Measurements from ENCODE around the gene MUL1. TPM values are rescaled to one million over a fixed set of nuclear protein-coding genes. Genes with fewer than 3 reads are reported as not detected.

The MUL1 gene, protein sequence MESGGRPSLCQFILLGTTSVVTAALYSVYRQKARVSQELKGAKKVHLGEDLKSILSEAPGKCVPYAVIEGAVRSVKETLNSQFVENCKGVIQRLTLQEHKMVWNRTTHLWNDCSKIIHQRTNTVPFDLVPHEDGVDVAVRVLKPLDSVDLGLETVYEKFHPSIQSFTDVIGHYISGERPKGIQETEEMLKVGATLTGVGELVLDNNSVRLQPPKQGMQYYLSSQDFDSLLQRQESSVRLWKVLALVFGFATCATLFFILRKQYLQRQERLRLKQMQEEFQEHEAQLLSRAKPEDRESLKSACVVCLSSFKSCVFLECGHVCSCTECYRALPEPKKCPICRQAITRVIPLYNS
- 29.0 TPM for total RNA-seq

DNA sequence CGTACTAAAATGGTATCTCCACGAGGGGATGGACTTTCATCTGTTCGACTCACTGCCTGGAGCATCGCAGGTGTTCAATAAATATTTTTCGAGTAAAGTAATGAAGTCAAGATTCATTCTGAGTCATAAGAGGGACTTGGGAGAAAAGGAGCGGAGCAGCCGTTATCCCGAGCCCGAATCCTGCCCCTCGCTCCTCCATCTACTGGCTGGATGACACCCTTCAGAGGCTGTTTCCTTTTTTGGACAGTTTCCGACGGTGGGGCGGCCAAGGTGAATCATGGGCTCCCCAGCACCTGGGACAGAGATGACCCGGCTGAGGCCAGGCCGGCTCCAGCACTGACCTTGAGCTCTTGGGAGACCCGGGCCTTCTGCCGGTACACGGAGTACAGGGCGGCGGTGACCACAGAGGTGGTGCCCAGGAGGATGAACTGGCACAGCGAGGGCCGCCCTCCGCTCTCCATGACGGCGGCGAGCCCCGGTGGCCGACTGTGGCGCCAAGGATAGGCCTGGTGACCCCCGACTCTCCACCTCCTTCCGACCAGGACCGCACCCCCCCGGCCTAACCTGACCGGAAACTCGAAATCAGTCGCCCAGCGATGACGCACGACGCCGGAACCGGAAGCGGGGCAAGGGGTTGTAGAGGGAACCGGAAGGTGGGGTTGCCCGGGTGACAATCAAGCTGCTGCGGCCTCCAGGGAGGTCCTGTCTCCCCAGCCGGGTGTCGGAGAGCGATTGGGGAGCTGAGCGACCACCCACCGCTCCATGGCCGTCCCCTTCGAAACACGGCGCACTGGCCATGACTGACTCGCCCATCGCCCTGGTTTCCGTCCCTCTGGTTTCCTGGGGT, at the start of gene MUL1:
TSS of gene MUL1 (minus strand) at position 588 of the 847 bp plus-strand sequence. CDS start at position 461, 127 bp downstream.
- Histone ChIP-seq H3K4me1 (ENCODE audit: insufficient read depth, low read length) (peaks cover 30% of the 10 kb centered on the region), H3K27me3 (ENCODE audit: insufficient read depth, low read length) (peaks cover 5% of the 10 kb centered on the region), H3K9me3 (ENCODE audit: low read depth, low read length) (no peaks in the 10 kb centered on the region), H3K4me3 (ENCODE audit: low read length) (peak within 1 kb of the TSS; percentile 96)

DNA sequence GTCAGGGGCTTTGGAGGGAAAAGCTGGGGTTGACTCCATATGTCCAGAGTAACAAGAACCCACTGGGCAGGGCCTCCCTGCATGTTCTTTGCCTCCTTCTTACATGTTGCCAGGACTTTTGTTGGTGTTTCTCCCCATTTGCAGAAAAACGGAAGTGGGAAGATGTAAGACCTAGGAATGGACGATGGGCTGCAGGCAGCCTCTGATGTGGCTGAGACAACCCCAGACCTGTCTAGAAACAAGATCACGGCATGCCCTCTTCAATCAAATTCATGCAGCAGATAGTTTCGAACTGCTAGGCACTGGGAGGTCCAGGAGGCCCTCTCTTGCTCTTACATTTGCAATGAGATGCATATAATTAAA, 47.8 kb upstream of the MUL1 start:
- H3K9me3 ChIP-seq (ENCODE audit: low read depth, low read length) = no peaks in the 10 kb centered on the region

DNA sequence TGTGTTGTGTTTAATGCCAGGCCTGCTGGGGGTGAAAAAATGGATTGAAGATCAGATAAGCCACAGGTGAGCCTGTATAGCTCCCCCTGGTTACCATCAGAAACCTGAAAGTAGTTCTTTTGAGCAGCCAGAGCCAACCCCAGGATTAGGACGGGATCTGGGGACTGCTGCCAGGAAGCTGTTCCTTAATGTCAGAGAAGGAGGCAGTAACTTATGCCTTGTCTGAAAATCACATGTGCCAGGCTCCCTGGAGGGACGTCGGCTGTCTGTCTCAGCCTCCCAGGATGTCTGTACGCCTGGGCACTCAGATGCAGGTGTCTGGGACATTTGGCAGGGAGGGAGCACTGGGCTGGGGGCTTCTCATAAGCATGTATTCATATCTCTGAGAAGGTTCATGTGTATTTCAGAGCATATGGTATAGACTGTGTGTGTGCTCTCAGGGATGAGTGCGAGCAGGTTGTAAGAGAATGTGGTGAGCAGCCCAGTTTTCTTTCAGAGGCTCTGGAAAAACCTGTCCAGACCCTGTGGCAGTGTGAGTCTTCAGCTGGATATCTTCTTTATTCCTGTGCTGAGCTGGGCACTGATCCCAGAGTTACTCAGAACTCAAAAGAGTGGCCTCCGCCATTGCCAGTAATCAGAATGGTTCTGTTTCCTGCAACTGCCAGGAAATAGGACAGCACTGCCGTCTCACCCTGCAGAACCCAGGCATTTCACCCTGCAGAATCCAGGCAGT, 47.2 kb upstream of the MUL1 start:
- H3K9me3 ChIP-seq (ENCODE audit: low read depth, low read length) = no peaks in the 10 kb centered on the region
- no peaks in the 10 kb centered on the region for H3K4me1 ChIP-seq (ENCODE audit: insufficient read depth, low read length)
- peaks cover 40% of the 10 kb centered on the region for H3K27me3 ChIP-seq (ENCODE audit: insufficient read depth, low read length)
- H3K4me3 ChIP-seq (ENCODE audit: low read length) = no peak overlapping the region

More for the DNA sequence above, 47.8 kb upstream of the MUL1 start:
- Histone ChIP-seq H3K4me3 (ENCODE audit: low read length) (no peak overlapping the region), H3K27me3 (ENCODE audit: insufficient read depth, low read length) (peaks cover 37% of the 10 kb centered on the region), H3K4me1 (ENCODE audit: insufficient read depth, low read length) (no peaks in the 10 kb centered on the region)

DNA sequence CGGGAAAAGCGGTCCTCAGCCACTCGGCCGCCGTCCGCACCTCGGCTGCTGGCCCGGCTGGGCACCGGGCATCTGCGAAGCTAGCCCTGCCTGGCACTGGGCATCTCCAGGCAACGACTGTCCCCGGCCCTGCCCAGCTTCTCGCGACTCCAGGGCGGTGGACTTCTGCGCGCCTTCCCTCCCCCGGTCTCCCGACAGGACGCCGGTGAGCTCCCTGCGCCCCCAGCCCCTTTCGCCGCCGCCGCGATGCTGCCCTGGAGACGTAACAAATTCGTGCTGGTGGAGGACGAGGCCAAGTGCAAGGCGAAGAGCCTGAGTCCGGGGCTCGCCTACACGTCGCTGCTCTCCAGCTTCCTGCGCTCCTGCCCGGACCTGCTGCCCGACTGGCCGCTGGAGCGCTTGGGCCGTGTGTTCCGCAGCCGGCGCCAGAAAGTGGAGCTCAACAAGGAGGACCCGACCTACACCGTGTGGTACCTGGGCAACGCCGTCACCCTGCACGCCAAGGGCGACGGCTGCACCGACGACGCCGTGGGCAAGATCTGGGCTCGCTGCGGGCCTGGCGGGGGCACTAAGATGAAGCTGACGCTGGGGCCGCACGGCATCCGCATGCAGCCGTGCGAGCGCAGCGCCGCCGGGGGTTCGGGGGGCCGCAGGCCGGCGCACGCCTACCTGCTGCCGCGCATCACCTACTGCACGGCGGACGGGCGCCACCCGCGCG, 44.9 kb upstream of the MUL1 start:
- H3K27me3 ChIP-seq (ENCODE audit: insufficient read depth, low read length) = peaks cover 40% of the 10 kb centered on the region
- H3K9me3 ChIP-seq (ENCODE audit: low read depth, low read length) = no peaks in the 10 kb centered on the region
- H3K4me3 ChIP-seq (ENCODE audit: low read length) = no peak overlapping the region
- no peaks in the 10 kb centered on the region for H3K4me1 ChIP-seq (ENCODE audit: insufficient read depth, low read length)

DNA sequence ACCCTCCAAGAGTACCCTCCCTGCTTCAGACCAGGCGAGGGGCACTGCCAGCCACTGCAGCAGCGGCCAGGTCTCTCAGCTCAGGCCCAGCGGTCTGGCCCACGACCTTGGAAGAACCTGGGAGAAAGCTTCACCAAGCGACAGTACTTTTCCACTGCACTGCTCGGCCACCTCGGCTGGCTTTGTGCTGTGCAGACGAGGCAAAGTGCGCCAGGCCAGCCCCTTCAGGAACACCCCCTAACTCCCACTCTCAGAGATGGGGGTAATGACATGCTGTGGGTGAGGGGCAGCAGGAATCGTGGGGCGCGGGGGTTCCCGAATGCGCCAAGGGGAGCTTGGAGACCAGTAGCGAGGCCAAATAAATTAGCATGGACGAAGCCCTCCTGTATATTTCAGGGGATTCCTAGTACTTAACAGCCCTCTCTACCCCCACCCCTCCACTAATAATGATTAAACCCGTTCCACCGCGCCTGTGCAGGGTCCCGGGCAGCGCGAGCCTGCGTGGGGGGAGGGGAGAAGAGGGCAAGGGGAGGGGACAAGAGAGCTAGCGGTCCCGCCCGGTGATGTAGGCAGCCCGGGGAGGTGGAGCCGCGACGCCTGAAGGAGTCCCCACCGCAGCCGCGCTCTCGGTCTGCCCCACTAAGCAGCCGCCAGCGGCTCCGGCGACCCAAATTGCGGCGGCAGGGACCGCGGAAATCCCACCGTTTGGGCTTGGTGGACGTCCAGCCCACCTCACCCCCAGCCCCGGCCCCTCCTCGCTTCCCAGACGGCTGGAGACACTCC, 44.2 kb upstream of the MUL1 start, which contains the start of gene FAM43B:
TSS of gene FAM43B (plus strand) at position 629 of the 783 bp plus-strand sequence. CDS start 401 bp downstream, outside the sequence.
- no peaks in the 10 kb centered on the region for H3K4me1 ChIP-seq (ENCODE audit: insufficient read depth, low read length)
- peaks cover 40% of the 10 kb centered on the region for H3K27me3 ChIP-seq (ENCODE audit: insufficient read depth, low read length)
- H3K9me3 ChIP-seq (ENCODE audit: low read depth, low read length) = no peaks in the 10 kb centered on the region
- H3K4me3 ChIP-seq (ENCODE audit: low read length) = no peak within 1 kb of the TSS

DNA sequence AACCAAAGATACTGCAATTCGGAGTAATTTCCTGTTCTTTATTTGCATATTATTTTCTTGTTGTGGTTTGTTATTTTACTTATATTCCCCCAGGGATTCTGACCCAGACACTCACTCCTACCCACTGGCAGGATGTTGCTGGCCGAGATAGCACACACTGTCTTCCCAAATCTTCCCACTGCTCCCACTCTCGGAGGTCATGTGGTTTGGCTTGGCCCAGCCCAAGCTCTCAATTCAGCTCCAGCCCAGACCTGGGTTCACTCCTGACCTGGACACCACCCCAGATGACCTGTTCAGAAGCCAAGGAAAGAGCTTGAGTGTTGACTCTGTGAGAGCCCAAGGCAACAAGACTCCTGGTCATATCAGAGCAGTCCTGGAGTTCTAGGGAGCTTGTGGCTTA, 43.2 kb upstream of the MUL1 start:
- Histone ChIP-seq H3K27me3 (ENCODE audit: insufficient read depth, low read length) (peaks cover 40% of the 10 kb centered on the region), H3K4me3 (ENCODE audit: low read length) (no peak overlapping the region), H3K9me3 (ENCODE audit: low read depth, low read length) (no peaks in the 10 kb centered on the region), H3K4me1 (ENCODE audit: insufficient read depth, low read length) (no peaks in the 10 kb centered on the region)

DNA sequence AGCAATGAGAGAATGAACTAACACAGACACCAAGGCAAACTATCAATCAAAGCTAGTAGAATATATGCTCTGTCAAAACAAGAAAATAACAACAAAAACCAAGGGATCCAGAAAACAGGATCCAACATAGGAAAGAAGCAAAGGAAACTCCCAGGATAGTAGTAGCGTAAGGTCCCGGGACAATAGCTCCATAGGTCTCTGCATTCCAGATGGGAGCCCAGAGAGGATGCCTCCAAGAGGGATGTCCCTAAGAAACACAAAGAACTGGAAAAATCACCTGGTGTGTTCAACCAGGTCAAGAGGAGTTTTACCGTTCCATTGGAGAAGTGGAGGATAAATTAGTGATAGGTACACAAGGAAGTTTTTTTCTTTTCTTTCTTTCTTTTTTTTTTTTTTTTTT, 38.7 kb upstream of the MUL1 start:
- Histone ChIP-seq H3K4me3 (ENCODE audit: low read length) (no peak overlapping the region), H3K4me1 (ENCODE audit: insufficient read depth, low read length) (no peaks in the 10 kb centered on the region), H3K9me3 (ENCODE audit: low read depth, low read length) (no peaks in the 10 kb centered on the region), H3K27me3 (ENCODE audit: insufficient read depth, low read length) (peaks cover 12% of the 10 kb centered on the region)

DNA sequence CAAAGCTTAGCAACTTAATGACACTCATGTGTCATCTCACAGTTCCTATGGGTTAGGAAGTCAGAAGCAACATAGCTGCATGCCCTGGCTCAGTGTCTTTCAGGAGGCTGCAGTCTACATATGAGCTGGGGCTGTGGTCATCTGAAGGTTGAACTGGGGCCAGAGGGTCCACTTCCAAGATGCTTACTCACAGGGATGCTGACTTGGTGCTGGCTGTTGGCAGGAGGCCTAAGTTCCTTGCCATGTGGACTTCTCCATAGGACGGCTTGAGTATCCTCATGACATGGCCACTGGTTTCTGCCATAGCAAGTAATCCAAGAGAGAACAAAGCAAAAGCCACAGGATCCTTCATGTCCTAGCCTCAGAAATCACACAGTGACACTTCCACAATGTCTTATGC, 32.3 kb upstream of the MUL1 start:
- H3K9me3 ChIP-seq (ENCODE audit: low read depth, low read length) = no peaks in the 10 kb centered on the region
- H3K27me3 ChIP-seq (ENCODE audit: insufficient read depth, low read length) = no peaks in the 10 kb centered on the region
- H3K4me1 ChIP-seq (ENCODE audit: insufficient read depth, low read length) = no peaks in the 10 kb centered on the region
- no peak overlapping the region for H3K4me3 ChIP-seq (ENCODE audit: low read length)

DNA sequence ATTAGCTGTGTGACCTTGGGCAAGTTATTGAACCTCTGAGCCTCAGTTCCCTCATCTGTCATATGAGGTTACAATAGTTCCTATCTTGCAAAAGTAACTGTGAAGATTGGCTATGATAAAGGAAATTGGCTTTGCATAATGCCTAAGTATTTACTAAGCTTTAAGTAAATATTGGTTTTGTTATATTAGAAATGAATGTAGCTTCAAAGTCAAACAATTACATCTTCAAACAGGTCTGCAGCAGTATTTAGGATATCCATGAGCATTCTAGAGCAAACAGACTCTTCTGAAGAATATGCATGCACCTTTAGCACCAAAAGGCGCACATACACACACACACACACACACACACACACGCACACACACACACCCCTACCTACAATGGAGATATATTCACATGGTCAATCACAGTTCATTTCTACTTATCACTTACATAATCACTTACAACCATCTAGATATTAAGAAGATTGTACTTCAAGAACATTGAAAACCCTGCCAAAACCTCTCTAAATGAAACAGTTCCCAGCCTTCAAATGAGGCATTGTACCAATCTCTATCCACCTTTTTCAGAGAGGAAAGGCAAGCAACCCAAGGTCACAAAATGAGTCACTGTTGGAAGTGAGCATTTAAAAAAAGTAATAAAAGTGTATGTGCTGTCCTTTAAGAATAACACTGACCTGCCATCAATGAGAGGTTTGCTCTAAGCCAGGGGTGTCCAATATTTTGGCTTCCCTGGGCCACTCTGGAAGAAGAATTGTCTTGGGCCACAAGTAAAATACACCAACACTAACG, 31.0 kb upstream of the MUL1 start:
- Histone ChIP-seq H3K4me3 (ENCODE audit: low read length) (no peak overlapping the region), H3K9me3 (ENCODE audit: low read depth, low read length) (no peaks in the 10 kb centered on the region), H3K4me1 (ENCODE audit: insufficient read depth, low read length) (no peaks in the 10 kb centered on the region), H3K27me3 (ENCODE audit: insufficient read depth, low read length) (no peaks in the 10 kb centered on the region)

DNA sequence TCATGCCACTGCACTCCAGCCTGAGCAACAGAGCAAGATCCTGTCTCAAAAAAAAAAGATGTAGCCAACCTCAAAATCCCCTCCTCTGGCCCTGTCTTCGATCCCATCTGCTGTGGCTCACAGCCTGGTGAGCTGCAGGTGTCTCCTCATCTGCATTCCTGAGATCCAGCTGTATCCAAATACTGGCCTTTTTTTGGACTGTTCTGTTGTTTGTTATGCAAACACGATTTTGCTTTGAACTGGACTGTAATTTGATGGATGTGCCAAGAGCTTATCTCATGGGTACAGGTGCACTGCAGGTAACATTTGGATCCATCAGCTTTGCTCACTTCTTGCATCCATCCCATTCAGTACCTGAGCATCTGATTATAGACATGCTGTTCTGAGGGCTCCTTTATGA, 30.3 kb upstream of the MUL1 start:
- Histone ChIP-seq H3K4me3 (ENCODE audit: low read length) (no peak overlapping the region), H3K4me1 (ENCODE audit: insufficient read depth, low read length) (no peaks in the 10 kb centered on the region), H3K9me3 (ENCODE audit: low read depth, low read length) (no peaks in the 10 kb centered on the region), H3K27me3 (ENCODE audit: insufficient read depth, low read length) (no peaks in the 10 kb centered on the region)

DNA sequence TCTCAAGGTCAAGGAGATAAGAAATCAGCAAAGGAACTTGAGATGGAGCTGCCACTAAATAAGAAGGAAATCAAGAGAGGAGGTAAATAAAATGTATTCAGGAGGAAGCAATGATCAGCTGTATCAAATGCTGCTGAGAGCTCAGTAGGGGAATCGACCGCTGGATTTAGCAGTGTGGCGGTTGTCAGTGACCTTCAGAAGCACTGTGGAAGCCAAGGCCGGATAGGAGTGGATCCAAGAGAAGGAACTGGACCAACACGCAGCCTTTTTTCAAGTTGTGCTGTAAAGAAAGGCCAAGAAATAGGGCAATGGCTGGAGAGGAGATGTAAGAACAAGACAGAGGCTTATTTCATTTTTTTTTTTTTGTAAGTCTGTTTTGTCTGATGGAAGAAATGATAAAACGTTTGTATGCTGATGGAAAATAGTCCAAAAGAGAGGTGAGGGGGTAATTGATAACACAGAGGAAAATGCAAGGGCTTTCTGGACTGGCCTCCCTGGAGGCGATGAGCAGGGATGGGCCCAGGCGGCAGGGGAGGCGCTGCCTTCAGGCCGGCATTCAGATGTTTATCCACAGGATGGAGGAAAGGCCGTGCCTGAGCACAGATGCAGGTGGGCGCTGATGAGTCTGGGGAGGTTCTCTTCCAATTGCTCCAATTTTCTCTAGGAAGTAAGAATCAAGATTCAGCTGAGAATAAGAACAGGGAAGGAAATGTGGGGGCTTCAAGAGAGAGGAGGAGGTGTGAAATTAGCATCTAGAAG, 26.9 kb upstream of the MUL1 start:
- Histone ChIP-seq H3K9me3 (ENCODE audit: low read depth, low read length) (no peaks in the 10 kb centered on the region), H3K27me3 (ENCODE audit: insufficient read depth, low read length) (peaks cover 8% of the 10 kb centered on the region), H3K4me1 (ENCODE audit: insufficient read depth, low read length) (no peaks in the 10 kb centered on the region), H3K4me3 (ENCODE audit: low read length) (no peak overlapping the region)

DNA sequence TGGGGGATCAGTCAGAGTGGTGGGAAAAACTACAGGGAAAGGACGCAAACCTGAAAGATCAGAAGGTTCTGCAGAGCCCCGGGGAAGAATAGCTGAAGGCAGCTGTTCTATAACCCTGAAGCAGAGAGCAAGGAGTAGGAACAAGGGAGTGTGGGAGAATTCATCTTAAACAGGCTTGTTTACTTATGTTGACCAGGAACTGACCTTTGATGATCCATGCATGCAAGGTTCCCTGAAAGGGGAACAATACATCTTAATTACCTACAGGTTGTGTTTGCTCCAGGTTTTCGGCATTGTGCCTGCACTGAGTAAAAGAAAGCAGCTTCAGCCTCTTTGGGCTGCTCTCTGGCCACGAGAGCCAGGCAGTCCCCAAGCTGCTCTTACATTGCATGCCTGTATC, 25.7 kb upstream of the MUL1 start:
- no peaks in the 10 kb centered on the region for H3K9me3 ChIP-seq (ENCODE audit: low read depth, low read length)
- H3K4me1 ChIP-seq (ENCODE audit: insufficient read depth, low read length) = no peaks in the 10 kb centered on the region
- H3K27me3 ChIP-seq (ENCODE audit: insufficient read depth, low read length) = peaks cover 12% of the 10 kb centered on the region
- no peak overlapping the region for H3K4me3 ChIP-seq (ENCODE audit: low read length)

DNA sequence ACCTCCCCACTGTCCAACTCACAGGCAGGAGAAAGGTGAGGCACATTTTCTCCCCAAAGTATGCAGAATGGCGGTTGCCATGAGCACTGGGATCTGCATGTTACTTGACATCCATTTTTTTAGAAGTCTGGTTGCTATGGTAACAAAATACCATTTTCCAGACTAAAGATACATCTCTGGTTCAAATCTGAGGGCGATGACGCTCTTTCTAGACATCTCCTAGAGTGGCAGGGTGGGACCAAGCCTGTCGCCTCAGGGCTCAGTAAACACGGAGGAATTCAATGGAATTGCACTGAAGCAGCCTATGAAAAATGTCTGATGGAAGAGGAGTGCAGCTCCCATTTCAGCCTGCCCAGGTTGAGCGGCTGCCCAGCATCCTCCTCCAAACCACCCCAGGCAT, 22.9 kb upstream of the MUL1 start:
- no peak overlapping the region for H3K4me3 ChIP-seq (ENCODE audit: low read length)

More for the DNA sequence above, 22.9 kb upstream of the MUL1 start:
- Histone ChIP-seq H3K27me3 (ENCODE audit: insufficient read depth, low read length) (peaks cover 15% of the 10 kb centered on the region), H3K4me1 (ENCODE audit: insufficient read depth, low read length) (no peaks in the 10 kb centered on the region), H3K9me3 (ENCODE audit: low read depth, low read length) (no peaks in the 10 kb centered on the region)

Measured in mononuclear cell (primary cell).